Ovary (tissue), 9 donors: ENCODE results near the gene GPR156. TPM values are rescaled to one million over a fixed set of nuclear protein-coding genes. Genes with fewer than 3 reads are reported as not detected.

ENCODE experiments used
- DNase-seq, 5 donors: peaks; one replicate each; pipeline ENCODE4 v3.0.0-alpha.2; 2019 to 2020
- H3K27ac ChIP-seq, 2 donors: fragments of 200-600 bp; one replicate each; pipeline versions ENCODE4 v1.5.1 to v1.8.0; 2019 to 2022
- H3K27me3 ChIP-seq: fragments of 200-600 bp; one replicate; pipeline ENCODE4 v1.8.0; 2022
- H3K36me3 ChIP-seq: fragments of 200-600 bp; sonication (generic); one replicate; pipeline ENCODE4 v1.5.1; 2019
- H3K4me1 ChIP-seq: one replicate; pipeline ENCODE4 v1.8.1; 2013; ENCODE audit warnings: mild to moderate bottlenecking, moderate library complexity; ENCODE audit not compliant: insufficient read depth
- H3K4me3 ChIP-seq: fragments of 200-600 bp; sonication (generic); one replicate; pipeline ENCODE4 v1.5.1; 2017
- H3K9me3 ChIP-seq, 2 donors: fragments of 200-600 bp in 1 of 2; sonication (generic) in 1 of 2; one replicate each; pipeline versions ENCODE4 v1.5.1 to v1.8.1; 2013 to 2019; ENCODE audit warnings: mild to moderate bottlenecking in 1 of 2, moderate library complexity in 1 of 2
- CTCF ChIP-seq, 3 donors: fragments of 450-650 bp in 2 of 3; fragments of 200-600 bp in 1 of 3; IDR thresholded peaks; one replicate each; pipeline versions ENCODE4 v1.5.1 to v1.8.0; 2016 to 2022; ENCODE audit warnings: antibody characterized with exemption in 3 of 3, mild to moderate bottlenecking in 1 of 3
- EP300 ChIP-seq: sonication (generic); formaldehyde crosslinking; IDR thresholded peaks from one replicate; pipeline ENCODE4 v1.6.1; 2017; ENCODE audit warnings: antibody characterized with exemption
- POLR2A ChIP-seq: fragments of 450-650 bp; IDR thresholded peaks from one replicate; pipeline ENCODE4 v1.6.1; 2017; ENCODE audit warnings: antibody characterized with exemption, mild to moderate bottlenecking, moderate library complexity
- WGBS, 3 donors: extraction: QIAGEN DNeasy Blood & Tissue Kit in 1 of 3; methylation state at CpG; one replicate each; pipeline versions ENCODE4 v1.1.5 to v1.1.7; 2013 to 2017; 5-methylcytosine and 5-hydroxymethylcytosine counted together
- intact Hi-C, 4 donors: fragments of 100-400 bp; cut with DNase I; formaldehyde crosslinking; loops; one replicate each; pipeline versions ENCODE4 v1.11.0 to v1.15.1; 2022 to 2023
- polyA plus RNA-seq, 2 donors: library from polyadenylated mRNA; stranded (reverse); fragments of 200-250 nt in 1 of 2; fragments of 350-450 nt in 1 of 2; fragmentation: Illumina TruSeq in 1 of 2; extraction: RNeasy Lipid Tissue Mini Kit (QIAGEN cat#74804) in 1 of 2; gene quantifications; one replicate each; pipeline ENCODE4 v1.2.3, GENCODE V29; 2013 to 2014
- total RNA-seq, 7 donors: library from RNA; depleted of rRNA in 2 of 7; stranded (reverse); fragments of >200 nt in 2 of 7; fragmentation: NEBNext Ultra II Directional in 3 of 7; extraction: Animal tissue kit (Norgen Biotek cat#: 25700) in 3 of 7; gene quantifications; one replicate each; pipeline versions ENCODE4 v1.1.0 to v1.2.4, GENCODE V29; 2016 to 2023
- donor health status: DM: no; HTN: no; CAD: no; lungs with moderate emphysema.
- donor health status: DM: no; HTN: no; CAD: no.
- donor health status: Bipolar disorder and iron deficiency.
- donor health status: DM: yes; HTN: yes; CAD: no.
- donor health status: DM: no; HTN: no; CAD: no.
- donor health status: DM: yes; HTN: yes; CAD: no.

The GPR156 gene
- total and polyA plus RNA-seq, 9 donors = 0.24 to 3.5 (median 1.4) TPM

GRCh38 chr3:120163026-120163425, 122.0 kb downstream of the GPR156 start:
- Histone ChIP-seq H3K9me3 (no peaks in the 10 kb centered on the region), H3K27me3 (no peaks in the 10 kb centered on the region), H3K36me3 (no peaks in the 10 kb centered on the region), H3K27ac (no peak overlapping the region), H3K4me3 (no peak overlapping the region), H3K4me1 (no peaks in the 10 kb centered on the region)
- intact Hi-C loops = no loop called here
- DNase-seq = no peak
- TF ChIP-seq EP300 (no peak), CTCF (IDR thresholded peaks at IDR 0.05) (no peak), POLR2A (no peak)
- 87 to 90% (median 88%) methylated on average over 4 of the region's 4 CpGs for whole genome bisulfite sequencing, 3 donors

GRCh38 chr3:120162400-120162799, 122.6 kb downstream of the GPR156 start:
- intact Hi-C loops = no loop called here
- TF ChIP-seq CTCF (IDR thresholded peaks at IDR 0.05) (no peak), EP300 (no peak), POLR2A (no peak)

GRCh38 chr3:120161902-120162301, 123.1 kb downstream of the GPR156 start:
- Histone ChIP-seq H3K4me1 (no peaks in the 10 kb centered on the region), H3K27me3 (no peaks in the 10 kb centered on the region), H3K27ac (no peak overlapping the region), H3K36me3 (no peaks in the 10 kb centered on the region), H3K9me3 (no peaks in the 10 kb centered on the region), H3K4me3 (no peak overlapping the region)
- DNase-seq = no peak
- 88 to 92% (median 92%) methylated on average over 3 of the region's 3 CpGs for WGBS, 3 donors
- intact Hi-C loops = no loop called here
- TF ChIP-seq POLR2A = no peak
- TF ChIP-seq EP300 = no peak
- no peak for TF ChIP-seq CTCF (IDR thresholded peaks at IDR 0.05)

More at GRCh38 chr3:120162400-120162799, 122.6 kb downstream of the GPR156 start:
- Histone ChIP-seq H3K4me3 (no peak overlapping the region), H3K4me1 (no peaks in the 10 kb centered on the region), H3K27ac (no peak overlapping the region), H3K9me3 (no peaks in the 10 kb centered on the region), H3K36me3 (no peaks in the 10 kb centered on the region), H3K27me3 (no peaks in the 10 kb centered on the region)
- no peak for DNase-seq

GRCh38 chr3:120160050-120160449, 125.0 kb downstream of the GPR156 start:
- DNase-seq = no peak
- H3K4me1 ChIP-seq = no peaks in the 10 kb centered on the region
- WGBS, 3 donors = 0 to 11% (median 6%) methylated on average over 1 of the region's 1 CpG
- no peak overlapping the region for H3K27ac ChIP-seq
- no peaks in the 10 kb centered on the region for H3K36me3 ChIP-seq
- intact Hi-C loops = no loop called here
- TF ChIP-seq EP300 (no peak), POLR2A (no peak), CTCF (IDR thresholded peaks at IDR 0.05) (no peak)
- no peak overlapping the region for H3K4me3 ChIP-seq
- H3K27me3 ChIP-seq = no peaks in the 10 kb centered on the region
- no peaks in the 10 kb centered on the region for H3K9me3 ChIP-seq

- WGBS, 3 donors = 96 to 97% (median 96%) methylated on average over 5 of the region's 5 CpGs
- no peaks in the 10 kb centered on the region for H3K4me1 ChIP-seq
- no peak for DNase-seq
- H3K27ac ChIP-seq = no peak overlapping the region
- intact Hi-C loops = no loop called here
- no peak overlapping the region for H3K4me3 ChIP-seq
- H3K27me3 ChIP-seq = no peaks in the 10 kb centered on the region
- no peaks in the 10 kb centered on the region for H3K36me3 ChIP-seq
- H3K9me3 ChIP-seq = no peaks in the 10 kb centered on the region
- no peak for TF ChIP-seq POLR2A
- no peak for TF ChIP-seq CTCF (IDR thresholded peaks at IDR 0.05)
Observed at GRCh38 chr3:120157681-120158080, 127.3 kb downstream of the GPR156 start.
